GM19397 (cell line): ENCODE data around the gene SRPRB.

ENCODE experiments used
- ATAC-seq: cut with Tn5 transposase; IDR thresholded peaks from one replicate; pipeline ENCODE4 v1.9.1; 2021; ENCODE audit warnings: mild to moderate bottlenecking, moderate library complexity; ENCODE audit not compliant: unreplicated experiment

SRPRB gene

DNA sequence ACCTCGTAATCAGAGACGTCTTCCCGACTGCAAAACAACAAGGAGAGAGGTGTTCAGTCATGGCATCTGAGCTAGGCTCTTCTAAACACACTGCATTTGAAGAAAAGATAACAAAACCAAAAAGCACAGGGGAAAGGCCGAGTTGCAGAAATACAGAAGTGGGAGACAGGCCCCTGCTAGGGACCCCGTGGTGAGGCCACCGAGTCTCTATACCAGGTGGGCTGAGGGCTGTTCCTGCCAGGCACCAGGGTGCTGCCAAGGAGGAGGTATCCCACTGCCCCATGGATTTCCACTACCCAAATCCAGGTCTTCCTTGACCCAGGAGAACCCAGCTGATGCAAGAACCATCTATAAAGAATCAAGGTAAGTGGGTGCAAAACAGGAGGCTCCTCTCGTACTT is 59.0 kb downstream of the SRPRB start:
- ATAC-seq, result no peak

DNA sequence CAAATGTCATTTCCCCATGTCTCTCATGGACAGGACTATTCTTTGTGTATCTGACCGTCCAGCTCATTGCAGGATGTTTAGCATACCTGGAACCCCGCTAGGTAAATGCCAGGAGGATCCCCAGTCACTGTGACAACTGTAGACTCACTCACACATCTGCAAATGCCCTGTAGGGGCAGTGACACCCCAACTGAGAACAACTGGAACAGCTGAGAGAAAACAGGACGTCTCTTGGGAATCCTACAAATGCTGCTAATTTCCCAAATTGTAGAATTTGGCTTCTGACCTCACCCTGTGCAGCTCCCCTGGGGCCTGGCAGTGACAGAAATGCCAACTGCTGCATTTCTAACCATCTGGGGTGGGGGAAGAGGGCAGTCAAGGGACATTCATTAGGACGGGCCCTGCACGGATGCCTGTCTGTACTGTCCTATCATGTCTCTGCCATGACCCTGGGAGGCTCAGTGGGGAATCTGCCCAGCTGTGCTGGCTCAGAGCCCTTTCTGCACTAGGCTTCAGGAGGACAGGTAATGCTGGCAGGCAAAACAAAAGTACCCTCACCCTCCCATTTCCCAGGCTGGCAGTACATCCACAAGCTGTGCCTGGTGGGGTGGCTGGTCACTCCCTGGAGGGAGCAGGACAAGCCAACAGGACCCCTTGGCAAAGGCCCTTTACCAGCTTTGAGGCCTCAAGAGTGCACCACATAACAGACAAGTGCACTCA is 59.7 kb downstream of the SRPRB start:
- no peak for ATAC-seq

DNA sequence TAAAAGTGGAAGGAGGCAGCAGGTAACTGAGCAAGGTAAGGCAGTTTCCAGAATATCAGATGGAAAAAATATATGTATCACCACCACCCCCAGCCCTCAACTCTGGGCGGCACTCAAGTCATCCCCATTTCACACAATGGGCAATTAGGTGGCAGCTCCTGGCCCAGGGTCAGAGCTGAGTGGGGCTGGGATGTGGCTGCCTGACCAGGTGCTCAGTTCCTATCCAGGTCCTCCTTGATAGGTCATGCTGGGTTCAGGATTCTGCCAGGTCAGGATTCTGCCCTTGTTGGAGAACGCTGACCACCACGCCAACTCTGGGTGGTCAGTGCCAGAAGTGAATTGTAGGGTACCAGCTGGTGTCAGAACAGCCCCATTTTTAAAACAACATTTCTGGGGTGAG is 60.5 kb downstream of the SRPRB start:
- ATAC-seq, result no peak

DNA sequence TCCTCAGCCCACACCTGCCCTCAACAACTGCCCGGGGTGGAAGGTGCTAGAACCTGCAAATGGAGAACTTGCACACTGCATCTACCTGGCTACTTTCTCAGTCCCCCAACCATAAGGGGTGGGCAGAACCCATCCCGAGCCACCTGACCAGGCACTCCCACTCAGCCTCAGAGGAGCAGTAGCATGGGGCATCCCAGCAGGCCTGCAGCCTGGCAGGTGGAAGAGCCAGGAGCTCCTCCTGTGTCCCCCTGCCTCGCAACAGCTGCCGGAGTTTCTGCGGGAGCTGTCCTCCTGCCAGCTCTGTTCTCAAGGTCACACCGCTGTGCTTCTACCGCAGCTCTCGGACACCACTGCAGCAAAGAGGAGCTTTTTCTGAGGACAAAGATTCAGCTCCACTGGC is 62.6 kb downstream of the SRPRB start:
- ATAC-seq, result no peak

DNA sequence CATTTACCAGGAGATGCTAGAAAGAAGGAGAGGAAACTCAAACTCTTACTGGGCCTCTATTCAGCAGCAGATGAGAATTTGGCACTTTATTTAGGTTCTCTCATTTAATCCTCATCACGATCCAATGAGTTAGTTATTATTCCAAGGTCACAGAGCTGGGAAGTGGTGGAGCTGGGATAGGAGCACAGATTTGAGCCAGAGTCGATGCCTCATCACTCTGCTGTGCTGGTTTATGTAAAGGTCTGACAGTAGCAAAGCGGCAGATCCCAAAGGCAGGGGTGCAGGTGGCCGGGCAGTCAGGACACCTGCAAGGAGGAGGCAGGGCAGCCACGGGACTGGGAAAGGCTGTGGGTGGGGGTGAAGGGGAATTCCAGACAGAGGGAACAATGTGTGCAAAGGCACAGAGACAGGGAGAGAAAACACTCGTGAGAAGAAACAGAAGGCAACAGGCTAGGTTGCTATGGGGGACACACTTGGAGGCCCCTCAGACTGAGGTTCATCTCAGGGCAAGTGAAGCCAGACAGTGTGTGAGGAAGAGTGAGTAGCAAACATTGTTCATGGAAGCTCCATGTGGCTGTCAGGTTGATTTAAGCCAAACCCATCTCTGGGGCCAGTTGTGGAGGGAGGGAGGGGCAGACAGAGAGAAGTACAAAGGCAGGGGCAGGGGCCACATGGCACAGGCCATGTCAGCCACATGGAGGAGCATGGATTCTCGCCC is 63.3 kb downstream of the SRPRB start:
- ATAC-seq, result no peak

DNA sequence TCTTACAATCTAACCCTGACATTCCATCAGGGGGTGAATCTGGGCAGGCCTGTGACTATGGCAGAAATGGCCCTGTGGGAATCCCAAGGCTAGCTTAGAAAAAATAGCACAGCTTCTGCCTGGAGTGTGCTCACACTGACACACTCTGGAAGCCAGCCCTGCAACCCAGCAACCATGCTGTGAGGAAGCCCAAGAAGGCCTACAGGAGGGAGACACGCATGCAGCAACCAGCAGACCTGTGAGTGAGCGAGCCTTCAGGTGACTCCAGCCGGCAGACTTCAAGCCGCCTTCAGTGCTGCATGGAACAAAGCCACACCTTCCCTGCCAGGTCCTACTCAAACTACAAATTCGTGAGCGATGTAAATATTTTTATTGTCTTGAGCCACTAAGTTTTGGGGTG is 64.0 kb downstream of the SRPRB start:
- no peak for ATAC-seq

DNA sequence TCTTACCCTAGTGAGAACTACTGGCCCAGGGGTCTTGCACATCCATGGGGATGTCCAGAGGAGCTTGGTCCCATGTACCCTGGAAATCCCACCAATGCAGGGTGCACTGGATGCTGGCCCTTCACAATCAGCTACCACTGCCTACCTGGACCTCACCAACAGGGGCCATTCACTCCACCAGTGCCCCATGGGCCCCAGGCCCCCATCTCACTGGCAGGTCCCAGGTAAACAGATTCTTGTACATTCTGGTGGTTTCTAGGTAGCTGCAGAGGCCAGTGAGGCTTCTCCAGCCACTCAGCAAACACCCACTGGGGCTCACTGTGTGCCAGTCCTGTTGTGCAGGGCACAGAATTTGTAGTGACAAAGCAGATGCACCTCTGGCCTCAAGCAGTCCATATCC is 65.2 kb downstream of the SRPRB start:
- no peak for ATAC-seq
